SHP77 (cell line): ENCODE results near the gene NLGN1.

Source experiments
- DNase-seq, 2 experiments: peaks; one replicate each; lab custom pipeline; 2025; lab: John Stamatoyannopoulos, UW

NLGN1 gene

GRCh38 chr3:173755161-173755560 is 357.6 kb downstream of the NLGN1 start:
- DNase-seq = no peak

- no peak for DNase-seq
Observed at GRCh38 chr3:173761161-173761560, 363.6 kb downstream of the NLGN1 start.

GRCh38 chr3:173762501-173762900 is 365.0 kb downstream of the NLGN1 start:
- DNase-seq = no peak

GRCh38 chr3:173770011-173770410 is 372.5 kb downstream of the NLGN1 start:
- no peak for DNase-seq

- DNase-seq = no peak
Observed at GRCh38 chr3:173770796-173771573, 373.4 kb downstream of the NLGN1 start.

- DNase-seq = no peak
Observed at GRCh38 chr3:173773800-173774199, 376.3 kb downstream of the NLGN1 start.

- no peak for DNase-seq
Observed at GRCh38 chr3:173774294-173774693, 376.8 kb downstream of the NLGN1 start.

GRCh38 chr3:173778251-173778650 is 380.7 kb downstream of the NLGN1 start:
- DNase-seq = no peak

GRCh38 chr3:173780067-173780466 is 382.5 kb downstream of the NLGN1 start:
- DNase-seq = no peak

- no peak for DNase-seq
Observed at GRCh38 chr3:173785004-173785403, 387.5 kb downstream of the NLGN1 start.

GRCh38 chr3:173789530-173790162 is 392.1 kb downstream of the NLGN1 start:
- no peak for DNase-seq

GRCh38 chr3:173793963-173794362 is 396.4 kb downstream of the NLGN1 start:
- DNase-seq = no peak

GRCh38 chr3:173796405-173796804 is 398.9 kb downstream of the NLGN1 start:
- no peak for DNase-seq

- DNase-seq = no peak
Observed at GRCh38 chr3:173796890-173797289, 399.3 kb downstream of the NLGN1 start.

GRCh38 chr3:173799060-173799816 is 401.7 kb downstream of the NLGN1 start:
- no peak for DNase-seq

GRCh38 chr3:173800154-173800553 is 402.6 kb downstream of the NLGN1 start:
- DNase-seq = no peak

GRCh38 chr3:173814809-173815208 is 417.3 kb downstream of the NLGN1 start:
- no peak for DNase-seq

GRCh38 chr3:173819368-173819767 is 421.8 kb downstream of the NLGN1 start:
- no peak for DNase-seq

GRCh38 chr3:173823911-173824460 is 426.4 kb downstream of the NLGN1 start:
- no peak for DNase-seq

GRCh38 chr3:173825730-173826129 is 428.2 kb downstream of the NLGN1 start:
- no peak for DNase-seq

- no peak for DNase-seq
Observed at GRCh38 chr3:173826416-173826815, 428.9 kb downstream of the NLGN1 start.

GRCh38 chr3:173826901-173827609 is 429.5 kb downstream of the NLGN1 start:
- DNase-seq = no peak
